Ishikawa (cell line): Measurements from ENCODE around the gene HIF1AN.

ENCODE experiments used
- CEBPB ChIP-seq: IDR thresholded peaks from 2 replicates; pipeline ENCODE4 v1.6.1; 2012
- CREB1 ChIP-seq: IDR thresholded peaks from 2 replicates; pipeline ENCODE4 v1.6.1; 2012; ENCODE audit warnings: low read depth
- EGR1 ChIP-seq: IDR thresholded peaks from 2 replicates; pipeline ENCODE4 v1.6.1; 2012
- EP300 ChIP-seq: IDR thresholded peaks from 2 replicates; pipeline ENCODE4 v1.6.1; 2012; ENCODE audit warnings: borderline replicate concordance
- FOXM1 ChIP-seq: IDR thresholded peaks from 2 replicates; pipeline ENCODE4 v1.6.1; 2012; ENCODE audit warnings: low read depth, borderline replicate concordance
- MAX ChIP-seq: IDR thresholded peaks from 2 replicates; pipeline ENCODE4 v1.6.1; 2012
- NFIC ChIP-seq: IDR thresholded peaks from 2 replicates; pipeline ENCODE4 v1.6.1; 2012
- RAD21 ChIP-seq: IDR thresholded peaks from 2 replicates; pipeline ENCODE4 v1.6.1; 2012; ENCODE audit warnings: low read depth
- REST ChIP-seq: IDR thresholded peaks from 2 replicates; pipeline ENCODE4 v1.6.1; 2012; ENCODE audit warnings: low read depth, mild to moderate bottlenecking
- TAF1 ChIP-seq: IDR thresholded peaks from 2 replicates; pipeline ENCODE4 v1.6.1; 2012; ENCODE audit warnings: low read depth, mild to moderate bottlenecking
- TCF12 ChIP-seq: IDR thresholded peaks from 2 replicates; pipeline ENCODE4 v1.6.1; 2012; ENCODE audit warnings: low read depth
- TEAD4 ChIP-seq: IDR thresholded peaks from 2 replicates; pipeline ENCODE4 v1.6.1; 2012
- USF1 ChIP-seq: IDR thresholded peaks from 2 replicates; pipeline ENCODE4 v1.6.1; 2012
- YY1 ChIP-seq: IDR thresholded peaks from 2 replicates; pipeline ENCODE4 v1.6.1; 2012; ENCODE audit warnings: low read depth
- ZBTB7A ChIP-seq: IDR thresholded peaks from 2 replicates; pipeline ENCODE4 v1.6.1; 2012; ENCODE audit warnings: low read depth

The HIF1AN gene

GRCh38 chr10:100535715-100536353 lies at the start of gene HIF1AN:
Gene HIF1AN (plus strand): TSS chr10:100535943. CDS start chr10:100535959, 16 bp downstream.
- peak; percentile 77 for TF ChIP-seq TEAD4
- no peak for TF ChIP-seq REST
- TF ChIP-seq EP300: no peak
- no peak for TF ChIP-seq CEBPB
- TF ChIP-seq EGR1: no peak
- TF ChIP-seq RAD21: no peak; the same call in 1 of the 2 replicates
- no peak for TF ChIP-seq NFIC
- TF ChIP-seq MAX: peak; percentile 61
- TF ChIP-seq CREB1: no peak; the same call in 1 of the 2 replicates
- peak; percentile 37; the same call in 1 of the 2 replicates for TF ChIP-seq FOXM1
- no peak for TF ChIP-seq ZBTB7A
- no peak; the same call in 1 of the 2 replicates for TF ChIP-seq USF1
- peak; percentile 90 for TF ChIP-seq YY1
- peak; percentile 91 for TF ChIP-seq TAF1
- TF ChIP-seq TCF12: no peak; the same call in 1 of the 2 replicates

- TF ChIP-seq CREB1 (no peak), TEAD4 (no peak), EGR1 (no peak), TAF1 (no peak), MAX (no peak), USF1 (no peak), YY1 (no peak), RAD21 (no peak), NFIC (no peak), REST (no peak), ZBTB7A (no peak), FOXM1 (no peak)
These were observed 48.2 kb upstream of the HIF1AN start for GRCh38 chr10:100487529-100487928.

GRCh38 chr10:100489396-100489795 lies 46.3 kb upstream of the HIF1AN start:
- TF ChIP-seq CREB1 (no peak), NFIC (no peak), TCF12 (no peak), YY1 (no peak), ZBTB7A (no peak)

GRCh38 chr10:100490531-100490930 lies 45.2 kb upstream of the HIF1AN start:
- no peak for TF ChIP-seq TCF12
- TF ChIP-seq CEBPB: no peak
- no peak for TF ChIP-seq TAF1
- TF ChIP-seq EGR1: no peak
- TF ChIP-seq YY1: no peak
- no peak for TF ChIP-seq FOXM1
- TF ChIP-seq ZBTB7A: no peak
- TF ChIP-seq TEAD4: no peak
- no peak for TF ChIP-seq MAX
- no peak for TF ChIP-seq NFIC

GRCh38 chr10:100496567-100496966 lies 39.2 kb upstream of the HIF1AN start:
- TF ChIP-seq ZBTB7A: no peak
- no peak for TF ChIP-seq EGR1
- TF ChIP-seq REST: no peak
- TF ChIP-seq YY1: no peak
- no peak for TF ChIP-seq EP300
- TF ChIP-seq USF1: no peak
- no peak for TF ChIP-seq CREB1
- TF ChIP-seq CEBPB: no peak
